Activated naive CD8-positive, alpha-beta T cell treated with anti-CD3 and anti-CD28 coated beads, Interleukin-2, amount 50 U/mL, for 24 hours (primary cell): Measurements from ENCODE around the gene ESYT1.
A peak's percentile ranks its signal among the peaks of the same experiment; 100 is the strongest.
"Not testable (repeated sequence)": the region's sequence is repeated elsewhere in the genome, so short reads cannot be mapped to it uniquely, and the experiment has no call there.

Source experiments
- ATAC-seq: fragments of 150-1000 bp; cut with Tn5 transposase; one replicate; pipeline ENCODE4 v1.10.0; 2021
- DNase-seq: peaks from one replicate; pipeline ENCODE4 v3.0.0; 2021
- H3K27ac Mint-ChIP-seq: one replicate; pipeline ENCODE4 v1.8.0; 2021; ENCODE audit warnings: mild to moderate bottlenecking, mixed read lengths
- H3K27me3 Mint-ChIP-seq: one replicate; pipeline ENCODE4 v1.8.0; 2021; ENCODE audit warnings: mixed read lengths
- H3K36me3 Mint-ChIP-seq: one replicate; pipeline ENCODE4 v1.8.0; 2021; ENCODE audit warnings: low read depth, mixed read lengths
- H3K4me1 Mint-ChIP-seq: one replicate; pipeline ENCODE4 v1.8.0; 2021; ENCODE audit warnings: mixed read lengths
- H3K4me3 Mint-ChIP-seq: one replicate; pipeline ENCODE4 v1.8.0; 2021; ENCODE audit warnings: mild to moderate bottlenecking, moderate library complexity, mixed read lengths
- H3K9me3 Mint-ChIP-seq: one replicate; pipeline ENCODE4 v1.8.0; 2021; ENCODE audit warnings: mixed read lengths

The ESYT1 gene

DNA sequence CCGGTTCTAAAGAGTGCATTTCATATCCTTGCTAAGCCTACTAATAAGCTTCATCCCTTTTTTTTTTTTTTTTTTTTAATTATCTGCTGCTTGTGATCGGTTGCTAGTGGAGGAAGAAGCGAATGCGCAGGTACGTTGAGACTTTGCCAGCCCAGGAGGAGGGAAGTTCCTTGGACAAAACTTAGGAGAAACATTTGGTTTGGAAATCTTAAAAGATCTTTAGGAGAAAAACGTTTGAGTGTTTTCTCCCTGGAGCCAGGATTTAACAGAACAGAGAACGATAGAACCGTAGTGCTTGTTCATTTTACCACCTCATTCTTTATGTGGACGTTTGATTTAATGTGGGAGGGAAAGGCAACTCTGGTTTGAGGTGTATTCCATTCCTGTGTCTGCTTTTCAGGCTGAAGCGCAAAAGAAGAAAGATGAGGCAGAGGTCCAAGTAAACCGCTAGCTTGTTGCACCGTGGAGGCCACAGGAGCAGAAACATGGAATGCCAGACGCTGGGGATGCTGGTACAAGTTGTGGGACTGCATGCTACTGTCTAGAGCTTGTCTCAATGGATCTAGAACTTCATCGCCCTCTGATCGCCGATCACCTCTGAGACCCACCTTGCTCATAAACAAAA lies 10.9 kb upstream of the ESYT1 start:
- not testable (repeated sequence) for H3K9me3 Mint-ChIP-seq, H3K27me3 Mint-ChIP-seq, ATAC-seq, DNase-seq
- peak overlapping the region; percentile 99 for H3K27ac Mint-ChIP-seq
- H3K36me3 Mint-ChIP-seq = peaks cover 50% of the 10 kb centered on the region
- peak overlapping the region; percentile 96 for H3K4me3 Mint-ChIP-seq
- H3K4me1 Mint-ChIP-seq = peaks cover 45% of the 10 kb centered on the region

DNA sequence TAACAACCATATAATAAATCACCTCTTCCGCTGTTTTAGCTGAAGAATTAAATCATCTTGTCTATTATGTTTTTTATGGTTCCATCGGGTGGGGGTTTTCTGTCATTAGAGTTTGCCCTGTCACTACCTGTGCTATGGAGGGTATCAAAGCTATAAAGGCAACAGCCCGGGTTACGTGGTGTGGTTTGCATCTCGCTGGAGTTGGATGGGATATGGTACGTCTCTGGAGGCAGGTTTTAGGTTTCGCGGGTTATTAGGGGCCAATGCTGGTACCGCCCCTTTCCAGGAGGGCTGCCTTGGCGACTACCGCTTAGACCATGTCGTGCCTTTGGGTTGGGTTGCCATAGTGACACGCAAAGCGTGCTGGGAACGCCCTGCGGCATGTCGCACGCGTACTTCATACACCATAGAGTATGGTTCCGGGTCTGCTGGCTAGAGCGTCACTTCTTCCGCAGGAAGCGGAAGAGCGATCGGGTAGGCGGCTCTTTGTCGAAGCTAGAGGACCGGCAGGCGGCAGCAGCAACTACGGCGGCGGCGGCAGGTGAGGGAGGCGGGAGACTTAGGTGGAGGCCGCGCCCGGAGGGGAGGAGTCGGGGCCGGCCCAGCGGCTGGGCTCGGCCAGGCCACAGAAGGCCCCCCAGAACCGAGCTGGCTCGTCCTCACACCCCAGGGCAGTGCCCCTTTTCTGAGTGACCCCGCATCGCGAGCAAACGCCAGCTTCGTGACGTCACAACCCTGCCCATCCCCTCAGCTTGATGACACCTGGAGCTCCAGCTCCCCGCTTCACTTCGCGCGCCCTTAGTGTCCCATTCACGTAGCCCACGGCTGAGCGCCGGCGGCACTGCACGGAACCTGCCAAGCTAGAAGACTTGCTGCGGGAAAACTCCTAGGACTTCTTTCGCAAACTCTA lies 10.0 kb upstream of the ESYT1 start, which contains the start of gene ZC3H10:
Gene ZC3H10 (plus strand): TSS at position 489 of the 910 bp plus-strand sequence. CDS start 2,297 bp downstream, outside the sequence.
- Mint-ChIP-seq H3K27ac (peak within 1 kb of the TSS; percentile 99), H3K36me3 (peaks cover 42% of the 10 kb centered on the region), H3K4me1 (peaks cover 44% of the 10 kb centered on the region), H3K27me3 (peaks cover 4% of the 10 kb centered on the region), H3K4me3 (peak within 1 kb of the TSS; percentile 96), H3K9me3 (no peaks in the 10 kb centered on the region)
- peak; percentile 92 for ATAC-seq
- DNase-seq = peak; percentile 99

- no peak for DNase-seq
- Mint-ChIP-seq H3K4me3 (peak overlapping the region; percentile 96), H3K9me3 (no peaks in the 10 kb centered on the region), H3K36me3 (peaks cover 34% of the 10 kb centered on the region), H3K4me1 (peaks cover 41% of the 10 kb centered on the region), H3K27me3 (peaks cover 4% of the 10 kb centered on the region), H3K27ac (peak overlapping the region; percentile 99)
- no peak for ATAC-seq
These were observed 9.2 kb upstream of the ESYT1 start for GRCh38 chr12:56118688-56119357.

DNA sequence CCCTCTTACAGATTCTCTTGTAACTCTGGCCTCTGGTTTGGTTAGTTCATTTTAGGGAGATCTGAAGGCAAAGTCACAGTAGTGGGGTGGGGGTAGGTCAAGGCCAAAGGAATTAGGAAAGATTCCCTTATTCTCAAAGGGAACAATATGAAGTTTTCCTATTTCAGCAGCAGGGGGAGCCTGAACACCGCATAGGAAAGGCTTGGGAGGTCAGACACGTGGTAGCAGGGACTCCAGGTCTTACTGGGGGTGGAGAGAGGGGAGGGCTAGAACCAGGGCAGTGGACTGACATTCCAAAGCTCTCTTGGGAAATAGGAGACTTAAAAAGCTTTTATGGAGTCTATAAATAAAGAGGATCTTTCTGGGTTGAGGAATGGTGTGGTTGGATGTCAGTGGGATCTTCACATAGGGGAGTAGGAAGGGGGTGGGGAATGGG lies 8.7 kb upstream of the ESYT1 start:
- DNase-seq = peak; percentile 62
- no peaks in the 10 kb centered on the region for H3K9me3 Mint-ChIP-seq
- peaks cover 31% of the 10 kb centered on the region for H3K36me3 Mint-ChIP-seq
- no peak for ATAC-seq
- H3K27me3 Mint-ChIP-seq = peaks cover 4% of the 10 kb centered on the region
- H3K4me1 Mint-ChIP-seq = peaks cover 45% of the 10 kb centered on the region
- peak overlapping the region; percentile 96 for H3K4me3 Mint-ChIP-seq
- H3K27ac Mint-ChIP-seq = peak overlapping the region; percentile 99

DNA sequence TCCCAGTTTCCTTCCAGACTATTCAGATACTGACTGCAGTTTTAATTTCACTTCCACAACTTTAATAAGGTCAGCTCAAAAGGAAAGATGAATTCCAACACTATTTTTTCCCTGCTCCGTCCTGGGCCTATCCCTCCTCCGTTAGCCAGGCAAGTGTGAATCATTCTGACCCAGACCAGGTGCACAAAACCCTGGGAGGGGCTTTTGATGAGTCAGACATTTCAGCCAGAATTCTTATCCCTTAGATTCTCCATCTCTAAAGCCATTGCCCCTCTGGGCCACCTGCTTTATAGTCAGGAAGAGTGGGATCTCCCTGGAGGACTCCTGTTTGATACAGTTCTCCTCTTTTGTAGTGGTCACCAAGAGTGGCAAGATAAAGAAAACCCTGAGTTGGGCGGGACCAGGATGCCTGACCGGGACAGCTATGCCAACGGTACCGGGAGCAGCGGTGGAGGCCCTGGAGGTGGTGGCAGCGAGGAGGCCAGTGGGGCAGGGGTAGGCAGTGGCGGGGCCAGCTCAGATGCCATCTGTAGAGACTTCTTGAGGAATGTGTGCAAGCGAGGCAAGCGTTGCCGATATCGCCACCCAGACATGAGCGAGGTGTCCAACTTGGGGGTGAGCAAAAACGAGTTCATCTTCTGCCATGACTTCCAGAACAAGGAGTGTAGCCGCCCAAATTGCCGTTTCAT lies 7.8 kb upstream of the ESYT1 start:
- peak overlapping the region; percentile 99 for H3K27ac Mint-ChIP-seq
- H3K36me3 Mint-ChIP-seq = peaks cover 31% of the 10 kb centered on the region
- peak overlapping the region; percentile 96 for H3K4me3 Mint-ChIP-seq
- DNase-seq (no peak), ATAC-seq (no peak)
- peaks cover 4% of the 10 kb centered on the region for H3K27me3 Mint-ChIP-seq
- H3K4me1 Mint-ChIP-seq = peaks cover 43% of the 10 kb centered on the region
- no peaks in the 10 kb centered on the region for H3K9me3 Mint-ChIP-seq

DNA sequence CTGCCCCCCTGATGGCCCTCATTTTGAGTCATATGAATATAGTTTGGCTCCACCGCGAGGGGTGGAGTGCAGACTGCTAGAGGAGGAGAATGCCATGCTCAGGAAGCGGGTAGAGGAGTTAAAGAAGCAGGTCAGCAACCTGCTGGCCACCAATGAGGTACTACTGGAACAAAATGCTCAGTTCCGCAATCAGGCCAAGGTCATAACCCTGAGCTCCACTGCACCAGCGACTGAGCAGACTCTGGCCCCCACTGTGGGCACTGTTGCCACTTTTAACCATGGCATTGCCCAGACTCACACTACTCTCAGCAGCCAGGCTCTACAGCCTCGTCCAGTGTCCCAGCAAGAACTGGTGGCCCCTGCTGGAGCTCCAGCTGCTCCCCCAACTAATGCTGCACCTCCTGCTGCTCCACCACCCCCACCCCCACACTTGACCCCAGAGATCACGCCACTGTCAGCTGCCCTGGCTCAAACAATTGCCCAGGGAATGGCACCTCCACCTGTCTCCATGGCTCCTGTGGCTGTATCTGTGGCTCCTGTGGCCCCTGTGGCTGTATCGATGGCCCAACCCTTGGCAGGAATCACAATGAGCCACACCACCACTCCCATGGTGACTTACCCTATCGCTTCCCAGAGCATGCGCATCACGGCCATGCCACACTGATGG lies 6.7 kb upstream of the ESYT1 start:
- Mint-ChIP-seq H3K36me3 (peaks cover 32% of the 10 kb centered on the region), H3K4me1 (peaks cover 45% of the 10 kb centered on the region), H3K27ac (no peak overlapping the region), H3K4me3 (no peak overlapping the region), H3K9me3 (no peaks in the 10 kb centered on the region), H3K27me3 (peaks cover 4% of the 10 kb centered on the region)
- ATAC-seq (no peak), DNase-seq (no peak)

DNA sequence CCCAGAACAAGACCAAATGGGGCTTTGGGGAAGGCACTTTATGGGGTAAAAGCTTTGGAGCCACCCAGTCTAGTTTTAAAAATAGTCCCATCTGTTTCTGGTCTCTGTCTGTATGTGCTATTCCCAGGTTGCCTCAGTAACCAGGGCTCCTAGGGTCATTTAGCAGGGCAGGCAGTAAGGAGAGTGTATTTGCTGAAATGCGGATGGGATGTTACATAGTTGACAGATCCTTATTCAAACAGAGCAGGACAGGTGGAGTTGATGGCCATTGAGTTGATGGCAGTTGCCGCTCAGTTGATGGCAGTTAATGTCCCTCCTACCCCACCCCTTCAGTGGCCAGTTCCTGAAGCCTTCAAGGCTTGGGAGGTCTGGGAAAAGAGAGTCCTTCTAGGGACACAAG lies 5.4 kb upstream of the ESYT1 start:
- ATAC-seq (no peak), DNase-seq (no peak)
- H3K4me1 Mint-ChIP-seq = peaks cover 53% of the 10 kb centered on the region
- no peak overlapping the region for H3K4me3 Mint-ChIP-seq
- no peak overlapping the region for H3K27ac Mint-ChIP-seq
- H3K27me3 Mint-ChIP-seq = peaks cover 4% of the 10 kb centered on the region
- H3K9me3 Mint-ChIP-seq = no peaks in the 10 kb centered on the region
- peaks cover 19% of the 10 kb centered on the region for H3K36me3 Mint-ChIP-seq

DNA sequence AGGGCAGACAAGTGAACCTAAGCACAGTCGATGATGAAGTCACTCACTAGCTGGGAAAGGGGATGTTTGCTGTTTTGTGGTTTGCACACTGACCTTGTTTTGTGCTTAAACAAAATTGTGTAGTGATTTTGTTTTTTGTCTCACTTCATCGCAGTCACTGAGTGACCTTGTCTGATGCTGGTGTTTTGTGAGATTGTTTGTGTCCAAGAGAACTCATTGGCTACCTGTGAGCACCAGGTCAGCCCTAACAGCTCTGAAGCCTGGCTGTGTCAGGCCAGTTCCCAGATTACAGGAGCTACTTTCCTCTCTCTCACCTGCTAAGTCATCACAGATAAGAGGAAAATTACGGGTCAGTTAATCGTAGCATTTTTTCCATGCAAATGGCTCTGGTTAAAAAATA lies 3.9 kb upstream of the ESYT1 start:
- Mint-ChIP-seq H3K4me1 (peaks cover 45% of the 10 kb centered on the region), H3K4me3 (no peak overlapping the region), H3K9me3 (no peaks in the 10 kb centered on the region), H3K27ac (peak overlapping the region; percentile 57), H3K27me3 (no peaks in the 10 kb centered on the region), H3K36me3 (peaks cover 10% of the 10 kb centered on the region)
- no peak for DNase-seq
- no peak for ATAC-seq

- H3K36me3 Mint-ChIP-seq = peaks cover 27% of the 10 kb centered on the region
- no peaks in the 10 kb centered on the region for H3K9me3 Mint-ChIP-seq
- H3K27ac Mint-ChIP-seq = peak overlapping the region; percentile 90
- peak overlapping the region; percentile 93 for H3K4me3 Mint-ChIP-seq
- H3K27me3 Mint-ChIP-seq = no peaks in the 10 kb centered on the region
- ATAC-seq (no peak), DNase-seq (no peak)
- peaks cover 54% of the 10 kb centered on the region for H3K4me1 Mint-ChIP-seq
These were observed 1.3 kb upstream of the ESYT1 start for GRCh38 chr12:56126732-56127239.

DNA sequence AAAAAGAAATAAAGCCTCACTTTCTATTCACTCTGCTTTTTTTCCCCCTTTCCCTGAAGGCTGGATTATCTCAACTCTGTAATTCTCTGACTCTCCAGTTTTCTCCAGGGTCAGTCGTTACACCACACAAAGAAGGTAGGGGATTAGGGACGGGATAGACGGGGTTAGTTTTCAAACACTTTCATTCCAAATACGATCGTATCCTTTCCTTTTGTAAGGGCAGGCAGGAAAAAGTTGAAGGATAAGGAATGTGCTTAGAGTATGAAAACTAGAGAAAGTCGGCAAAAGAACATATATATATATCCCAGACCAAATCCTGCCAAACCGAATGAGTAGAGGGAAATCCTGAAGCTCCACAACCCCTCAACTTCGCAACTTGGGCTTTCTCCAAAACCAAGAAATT lies 581 bp upstream of the ESYT1 start:
- peak overlapping the region; percentile 93 for H3K4me3 Mint-ChIP-seq
- DNase-seq (no peak), ATAC-seq (no peak)
- no peaks in the 10 kb centered on the region for H3K9me3 Mint-ChIP-seq
- H3K27ac Mint-ChIP-seq = peak overlapping the region; percentile 90
- H3K4me1 Mint-ChIP-seq = peaks cover 61% of the 10 kb centered on the region
- peaks cover 34% of the 10 kb centered on the region for H3K36me3 Mint-ChIP-seq
- H3K27me3 Mint-ChIP-seq = no peaks in the 10 kb centered on the region

DNA sequence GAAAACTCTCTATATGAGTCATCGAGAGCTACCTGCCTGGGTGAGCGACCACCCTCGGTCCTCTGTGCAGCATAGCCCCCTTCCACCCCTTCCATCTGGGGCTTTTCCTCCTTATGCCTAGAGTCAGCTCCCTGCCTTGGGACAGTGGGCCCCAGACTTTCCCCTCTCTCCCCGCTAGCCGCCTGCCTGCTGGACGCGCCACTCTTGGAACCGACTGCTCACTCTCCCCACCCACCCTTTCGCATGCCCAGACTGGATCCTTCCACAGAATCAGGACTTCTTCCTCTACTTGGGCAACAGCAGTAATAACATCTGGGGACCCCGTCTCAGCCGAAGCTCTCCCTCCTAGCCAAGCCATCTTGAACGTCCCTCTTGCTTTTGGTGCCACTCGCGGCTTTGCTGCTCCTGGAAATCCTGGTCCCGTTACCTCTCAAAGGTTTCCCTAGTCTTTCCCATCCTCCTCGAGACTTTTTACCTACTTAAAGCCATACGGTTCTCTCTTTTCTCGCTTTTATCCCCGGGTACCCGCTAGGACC lies 671 bp downstream of the ESYT1 start:
- H3K27me3 Mint-ChIP-seq = no peaks in the 10 kb centered on the region
- no peaks in the 10 kb centered on the region for H3K9me3 Mint-ChIP-seq
- ATAC-seq = no peak
- H3K36me3 Mint-ChIP-seq = peaks cover 44% of the 10 kb centered on the region
- H3K4me3 Mint-ChIP-seq = peak overlapping the region; percentile 93
- peak; percentile 53 for DNase-seq
- peaks cover 65% of the 10 kb centered on the region for H3K4me1 Mint-ChIP-seq
- peak overlapping the region; percentile 90 for H3K27ac Mint-ChIP-seq

DNA sequence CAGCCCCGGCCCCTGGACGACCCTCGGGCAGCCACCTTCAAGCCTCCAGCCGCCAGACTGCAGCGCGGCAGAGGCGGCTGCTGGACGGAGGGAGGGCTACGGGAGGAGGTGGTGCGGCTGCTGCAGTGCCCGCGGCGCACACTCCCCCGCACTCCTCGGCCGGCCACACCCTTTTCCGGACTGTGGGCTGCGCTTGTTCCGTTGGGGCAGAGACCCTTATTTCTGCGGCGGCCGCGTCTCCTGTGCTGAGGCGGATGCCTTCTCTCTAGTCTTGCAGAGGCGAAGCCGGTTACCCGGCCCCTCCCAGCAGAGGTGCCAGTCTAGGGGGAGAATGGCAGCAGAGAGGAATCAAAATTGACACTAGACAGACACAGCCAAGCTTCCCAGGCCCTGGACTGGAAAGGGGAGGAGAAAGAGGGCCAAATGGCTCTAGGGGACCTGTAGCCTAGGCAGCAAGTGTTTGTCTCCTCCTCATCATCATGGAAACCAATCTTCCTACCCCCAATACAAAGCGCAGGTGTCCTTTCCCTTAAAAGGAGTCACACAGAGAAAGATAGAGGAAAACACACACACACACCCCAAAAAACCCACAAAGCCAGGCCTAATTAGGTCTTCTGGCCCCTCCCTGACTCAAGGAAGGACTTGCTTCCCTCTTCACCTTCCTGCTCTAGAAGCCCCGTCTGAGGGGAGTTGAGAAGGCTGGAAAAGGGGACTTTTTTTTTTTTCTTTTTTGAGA lies 1.3 kb downstream of the ESYT1 start:
- peak; percentile 34 for ATAC-seq

More for the DNA sequence above, 1.3 kb downstream of the ESYT1 start:
- peak; percentile 81 for DNase-seq
- Mint-ChIP-seq H3K4me3 (peak overlapping the region; percentile 93), H3K36me3 (peaks cover 50% of the 10 kb centered on the region), H3K27me3 (no peaks in the 10 kb centered on the region), H3K27ac (peak overlapping the region; percentile 90), H3K9me3 (no peaks in the 10 kb centered on the region), H3K4me1 (peaks cover 66% of the 10 kb centered on the region)
